GM12878 (cell line): ENCODE results near the gene FHL1. TPM values are rescaled to one million over a fixed set of nuclear protein-coding genes. Genes with fewer than 3 reads are reported as not detected.

Experiments
- ATAC-seq: fragments of 200-7000 bp; cut with Tn5 transposase; 3 replicates; pipeline ENCODE4 v1.9.1; 2020; ENCODE audit warnings: mild to moderate bottlenecking, moderate library complexity
- BruUV-seq: library from RNA; stranded (reverse); fragments of 400-500 nt; replicated peaks from 2 replicates; lab custom pipeline; 2021; lab: Mats Ljungman, UMichigan
- CTCF ChIA-PET: fragments of 300-600 bp; sonication (Branson Sonifier 250); formaldehyde crosslinking; extraction: SDS; loops from one replicate; lab custom pipeline; 2021; ENCODE audit warnings: inconsistent platforms; lab: Yijun Ruan, JAX
- POLR2A ChIA-PET: fragments of 350-600 bp; formaldehyde crosslinking; extraction: SDS; loops from one replicate; lab custom pipeline; 2021; ENCODE audit warnings: inconsistent platforms; lab: Charles Lee
- RAD21 ChIA-PET: fragments of 300-600 bp; sonication (Branson Sonifier 250); formaldehyde crosslinking; loops from one replicate; lab custom pipeline; 2023; ENCODE audit warnings: antibody characterized with exemption; ENCODE audit not compliant: unreplicated experiment; lab: Charles Lee
- SMC1A ChIA-PET: fragments of 300-600 bp; sonication (Branson Sonifier 250); formaldehyde crosslinking; loops from one replicate; lab custom pipeline; 2023; ENCODE audit not compliant: unreplicated experiment, uncharacterized antibody; lab: Charles Lee
- DNase-seq: peaks from one replicate; pipeline ENCODE4 v3.0.0-alpha.2; 2011; ENCODE audit warnings: low read depth, low spot score
- FAIRE-seq: peaks from 3 replicates; lab custom pipeline; 2011; peaks lifted over from hg19 to GRCh38; lab: Jason Lieb, UNC
- H2AFZ ChIP-seq: 2 replicates; pipeline ENCODE4 v1.6.0; 2011; ENCODE audit warnings: low read depth, low read length, control low read depth; ENCODE audit not compliant: control insufficient read depth
- H3K27ac ChIP-seq: 2 replicates; pipeline ENCODE4 v1.5.1; 2011; ENCODE audit warnings: control low read depth; ENCODE audit not compliant: control insufficient read depth, insufficient read depth
- H3K27me3 ChIP-seq, 2 experiments: replicated peaks in 1 of 2; 2 replicates each; pipeline versions ENCODE4 v1.6.0 to v1.6.1; 2011; ENCODE audit warnings: low read length in 1 of 2; ENCODE audit not compliant: control insufficient read depth in 2 of 2, insufficient read depth in 2 of 2
- H3K36me3 ChIP-seq, 2 experiments: 2 replicates each; pipeline ENCODE4 v1.5.1; 2011; ENCODE audit warnings: low read length in 1 of 2; ENCODE audit not compliant: control insufficient read depth in 2 of 2, insufficient read depth in 2 of 2
- H3K4me1 ChIP-seq: 2 replicates; pipeline ENCODE4 v1.6.1; 2011; ENCODE audit warnings: mild to moderate bottlenecking, low read length, moderate library complexity, mixed read lengths; ENCODE audit not compliant: control insufficient read depth, insufficient read depth
- H3K4me2 ChIP-seq: 2 replicates; pipeline ENCODE4 v1.6.0; 2011; ENCODE audit warnings: control low read depth; ENCODE audit not compliant: control insufficient read depth, insufficient read depth
- H3K4me3 ChIP-seq: fragments of 200-600 bp; sonication (generic); 2 replicates; pipeline ENCODE4 v1.5.1; 2016
- H3K79me2 ChIP-seq: 2 replicates; pipeline ENCODE4 v1.6.0; 2011; ENCODE audit warnings: low read length; ENCODE audit not compliant: control insufficient read depth, insufficient read depth
- H3K9ac ChIP-seq: 2 replicates; pipeline ENCODE4 v1.8.0; 2011; ENCODE audit warnings: low read length, control low read depth, mixed read lengths; ENCODE audit not compliant: control insufficient read depth, insufficient read depth
- H3K9me3 ChIP-seq: replicated peaks from 3 replicates; pipeline ENCODE4 v1.5.1; 2011; ENCODE audit warnings: mild to moderate bottlenecking, low read length; ENCODE audit not compliant: control insufficient read depth, insufficient read depth
- H4K20me1 ChIP-seq: 2 replicates; pipeline ENCODE4 v1.6.0; 2011; ENCODE audit not compliant: control insufficient read depth, insufficient read depth
- CBX5 ChIP-seq: sonication (generic); IDR thresholded peaks from 2 replicates; pipeline ENCODE4 v1.6.1; 2016; ENCODE audit warnings: low read depth, moderate library complexity, mild to moderate bottlenecking, inconsistent platforms
- GATAD2B ChIP-seq: fragments of 450-650 bp; conservative IDR thresholded peaks from 2 replicates; pipeline ENCODE4 v1.6.1; 2017; ENCODE audit warnings: low read depth, mild to moderate bottlenecking, moderate library complexity
- JUND ChIP-seq: IDR thresholded peaks from 2 replicates; pipeline ENCODE4 v1.6.1; 2012; ENCODE audit warnings: low read depth, mild to moderate bottlenecking, low read length, improper control_type of control experiment, moderate library complexity
- MTA3 ChIP-seq: IDR thresholded peaks from 2 replicates; pipeline ENCODE4 v1.6.1; 2012; ENCODE audit warnings: low read length, inconsistent platforms, borderline replicate concordance
- NKRF ChIP-seq: fragments of 450-650 bp; conservative IDR thresholded peaks from 2 replicates; pipeline ENCODE4 v1.6.1; 2017; ENCODE audit warnings: mild to moderate bottlenecking, moderate library complexity
- ZBTB33 ChIP-seq: fragments of 450-650 bp; IDR thresholded peaks from 2 replicates; pipeline ENCODE4 v1.6.1; 2017; ENCODE audit warnings: mild to moderate bottlenecking
- WGBS: methylation state at CpG from one replicate; pipeline ENCODE4 v1.1.6; 2016; ENCODE audit warnings: low lambda C conversion rate; ENCODE audit not compliant: insufficient replicate concordance, insufficient coverage; ENCODE audit errors: missing lambda C conversion rate; 5-methylcytosine and 5-hydroxymethylcytosine counted together
- in situ Hi-C: fragments of 300-500 bp; cut with MboI; formaldehyde crosslinking; loops from 9 replicates; pipeline ENCODE4 v1.14.3; 2018; ENCODE audit warnings: mixed read lengths
- intact Hi-C: fragments of 100-400 bp; cut with micrococcal nuclease; formaldehyde crosslinking; loops from one replicate; pipeline ENCODE4 v1.14.2; 2022; ENCODE audit not compliant: unreplicated experiment
- polyA plus RNA-seq, 11 experiments: library from polyadenylated mRNA; depleted of rRNA in 4 of 11; unstranded in 6 of 11; stranded (reverse) in 5 of 11; fragments of >200 nt; fragmentation: Nextera tagmentation in 4 of 11; fragmentation: Illumina TruSeq in 1 of 11; extraction: Ambion mirVana in 4 of 11; extraction: Trizol in 1 of 11; gene quantifications; 1 replicate in 1 of 11; 2 replicates in 10 of 11; pipeline versions ENCODE4 v1.2.1 to v1.2.3, GENCODE V29; 2011 to 2016; ENCODE audit warnings: inconsistent platforms in 2 of 11, missing spikeins in 2 of 11, low read depth in 1 of 11
- total RNA-seq, 4 experiments: library from RNA; depleted of rRNA in 3 of 4; stranded (reverse); fragments of >200 nt in 3 of 4; fragmentation: Illumina TruSeq in 1 of 4; extraction: Trizol in 1 of 4; gene quantifications; 2 replicates each; pipeline versions ENCODE4 v1.2.1 to v1.2.3, GENCODE V29; 2013 to 2021
- TF ChIP-seq, protein P1 (sequence below): fragments of 450-650 bp; IDR thresholded peaks from 2 replicates; pipeline ENCODE4 v1.6.1; 2017; ENCODE audit warnings: mild to moderate bottlenecking, low read depth, inconsistent platforms; ENCODE audit not compliant: poor library complexity, severe bottlenecking
- TF ChIP-seq, protein P2 (sequence below): IDR thresholded peaks from 2 replicates; pipeline ENCODE4 v1.6.1; 2011; ENCODE audit warnings: low read depth, low read length, improper control_type of control experiment, borderline replicate concordance
- TF ChIP-seq, protein P3 (sequence below): fragments of 450-650 bp; IDR thresholded peaks from 2 replicates; pipeline ENCODE4 v1.6.1; 2016; ENCODE audit warnings: mild to moderate bottlenecking

FHL1 gene
- total and polyA plus RNA-seq, 10 of the 15 experiments (the other 5 are each of a cell fraction or from before 2014, with no cell fraction given) = 0.13 to 0.59 (median 0.34) TPM; not detected in 1

GRCh38 chrX:136115904-136116297 lies 31.4 kb upstream of the FHL1 start:
- intact Hi-C loops = no loop called here
- H3K4me1 ChIP-seq = no peaks in the 10 kb centered on the region
- H3K9me3 ChIP-seq = no peaks in the 10 kb centered on the region
- H3K36me3 ChIP-seq = no peaks in the 10 kb centered on the region
- RAD21 ChIA-PET = no interaction called here
- CTCF ChIA-PET = no interaction called here
- 70% methylated on average over 3 of the region's 3 CpGs for WGBS
- in situ Hi-C loops = no loop called here
- POLR2A ChIA-PET = no interaction called here
- no peak overlapping the region for H2AFZ ChIP-seq
- DNase-seq (no peak), ATAC-seq (no peak), FAIRE-seq (no peak)
- H3K4me2 ChIP-seq = no peak overlapping the region
- no peaks in the 10 kb centered on the region for H4K20me1 ChIP-seq
- SMC1A ChIA-PET = no interaction called here
- no peaks in the 10 kb centered on the region for H3K27me3 ChIP-seq
- H3K9ac ChIP-seq = no peak overlapping the region
- no peaks in the 10 kb centered on the region for H3K79me2 ChIP-seq
- BruUV-seq = no TSS peak
- no peak overlapping the region for H3K27ac ChIP-seq
- no peak overlapping the region for H3K4me3 ChIP-seq
- no peak for TF ChIP-seq JUND
- TF ChIP-seq, protein P1, sequence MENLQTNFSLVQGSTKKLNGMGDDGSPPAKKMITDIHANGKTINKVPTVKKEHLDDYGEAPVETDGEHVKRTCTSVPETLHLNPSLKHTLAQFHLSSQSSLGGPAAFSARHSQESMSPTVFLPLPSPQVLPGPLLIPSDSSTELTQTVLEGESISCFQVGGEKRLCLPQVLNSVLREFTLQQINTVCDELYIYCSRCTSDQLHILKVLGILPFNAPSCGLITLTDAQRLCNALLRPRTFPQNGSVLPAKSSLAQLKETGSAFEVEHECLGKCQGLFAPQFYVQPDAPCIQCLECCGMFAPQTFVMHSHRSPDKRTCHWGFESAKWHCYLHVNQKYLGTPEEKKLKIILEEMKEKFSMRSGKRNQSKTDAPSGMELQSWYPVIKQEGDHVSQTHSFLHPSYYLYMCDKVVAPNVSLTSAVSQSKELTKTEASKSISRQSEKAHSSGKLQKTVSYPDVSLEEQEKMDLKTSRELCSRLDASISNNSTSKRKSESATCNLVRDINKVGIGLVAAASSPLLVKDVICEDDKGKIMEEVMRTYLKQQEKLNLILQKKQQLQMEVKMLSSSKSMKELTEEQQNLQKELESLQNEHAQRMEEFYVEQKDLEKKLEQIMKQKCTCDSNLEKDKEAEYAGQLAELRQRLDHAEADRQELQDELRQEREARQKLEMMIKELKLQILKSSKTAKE = no peak
- TF ChIP-seq MTA3 = no peak
- TF ChIP-seq GATAD2B = no peak
- TF ChIP-seq ZBTB33 = no peak
- TF ChIP-seq CBX5 = no peak
- TF ChIP-seq, protein P2, sequence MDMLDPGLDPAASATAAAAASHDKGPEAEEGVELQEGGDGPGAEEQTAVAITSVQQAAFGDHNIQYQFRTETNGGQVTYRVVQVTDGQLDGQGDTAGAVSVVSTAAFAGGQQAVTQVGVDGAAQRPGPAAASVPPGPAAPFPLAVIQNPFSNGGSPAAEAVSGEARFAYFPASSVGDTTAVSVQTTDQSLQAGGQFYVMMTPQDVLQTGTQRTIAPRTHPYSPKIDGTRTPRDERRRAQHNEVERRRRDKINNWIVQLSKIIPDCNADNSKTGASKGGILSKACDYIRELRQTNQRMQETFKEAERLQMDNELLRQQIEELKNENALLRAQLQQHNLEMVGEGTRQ = no peak
- no peak for TF ChIP-seq NKRF
- TF ChIP-seq, protein P3, sequence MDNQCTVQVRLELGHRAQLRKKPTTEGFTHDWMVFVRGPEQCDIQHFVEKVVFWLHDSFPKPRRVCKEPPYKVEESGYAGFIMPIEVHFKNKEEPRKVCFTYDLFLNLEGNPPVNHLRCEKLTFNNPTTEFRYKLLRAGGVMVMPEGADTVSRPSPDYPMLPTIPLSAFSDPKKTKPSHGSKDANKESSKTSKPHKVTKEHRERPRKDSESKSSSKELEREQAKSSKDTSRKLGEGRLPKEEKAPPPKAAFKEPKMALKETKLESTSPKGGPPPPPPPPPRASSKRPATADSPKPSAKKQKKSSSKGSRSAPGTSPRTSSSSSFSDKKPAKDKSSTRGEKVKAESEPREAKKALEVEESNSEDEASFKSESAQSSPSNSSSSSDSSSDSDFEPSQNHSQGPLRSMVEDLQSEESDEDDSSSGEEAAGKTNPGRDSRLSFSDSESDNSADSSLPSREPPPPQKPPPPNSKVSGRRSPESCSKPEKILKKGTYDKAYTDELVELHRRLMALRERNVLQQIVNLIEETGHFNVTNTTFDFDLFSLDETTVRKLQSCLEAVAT = no peak
